ENCODE data around the gene APOD.
"Not testable (repeated sequence)": the region's sequence is repeated elsewhere in the genome, so short reads cannot be mapped to it uniquely, and the experiment has no call there.

Gene APOD

GRCh38 chr3:195624171-195624570 is 40.4 kb upstream of the APOD start:
- H3K9me3 ChIP-seq (ENCODE audit: control insufficient read depth, insufficient read depth, low read length); H3K27me3 ChIP-seq (ENCODE audit: control insufficient read depth, insufficient read depth, low read length); H3K4me3 ChIP-seq (ENCODE audit: low read depth, low read length); H3K36me3 ChIP-seq (ENCODE audit: control insufficient read depth, insufficient read depth, low read length); H3K4me1 ChIP-seq (ENCODE audit: control insufficient read depth, insufficient read depth, low read length); H3K9ac ChIP-seq (ENCODE audit: low read depth, low read length): not testable (repeated sequence)

- H3K36me3 ChIP-seq (ENCODE audit: control insufficient read depth, insufficient read depth, low read length); H3K27me3 ChIP-seq (ENCODE audit: control insufficient read depth, insufficient read depth, low read length); H3K9me3 ChIP-seq (ENCODE audit: control insufficient read depth, insufficient read depth, low read length); H3K4me3 ChIP-seq (ENCODE audit: low read depth, low read length); H3K4me1 ChIP-seq (ENCODE audit: control insufficient read depth, insufficient read depth, low read length); H3K9ac ChIP-seq (ENCODE audit: low read depth, low read length): not testable (repeated sequence)
Measured at GRCh38 chr3:195623217-195623965, 39.7 kb upstream of the APOD start.

DNA sequence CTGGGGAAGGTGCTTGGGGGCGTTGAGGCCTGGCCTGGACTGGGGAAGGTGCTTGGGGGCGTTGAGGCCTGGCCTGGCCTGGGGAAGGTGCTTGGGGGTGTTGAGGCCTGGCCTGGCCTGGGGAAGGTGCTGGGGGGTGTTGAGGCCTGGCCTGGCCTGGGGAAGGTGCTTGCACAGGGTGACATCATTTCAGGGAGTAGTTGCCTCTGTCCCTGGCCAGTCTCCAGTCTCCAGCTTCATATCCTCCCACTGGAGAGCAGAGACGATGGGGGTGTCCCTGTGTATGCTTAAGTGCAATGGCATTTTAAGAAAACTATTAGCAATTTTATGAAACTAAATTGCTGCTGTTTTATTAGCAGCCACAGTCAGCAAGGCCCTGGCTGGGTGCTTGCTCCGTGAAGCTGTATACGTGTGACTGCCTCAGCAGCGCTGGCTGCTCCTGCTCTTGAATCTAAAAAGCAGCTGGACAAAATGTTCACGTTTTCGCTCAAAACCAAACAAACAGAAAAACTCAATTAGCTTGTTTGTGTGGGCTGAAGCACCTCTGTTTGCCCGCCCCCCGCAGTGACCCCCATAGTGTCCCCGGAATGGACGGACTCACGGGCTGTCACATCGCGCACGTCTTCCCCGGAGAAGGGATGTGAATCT is 38.9 kb upstream of the APOD start:
- not testable (repeated sequence) for H3K27me3 ChIP-seq (ENCODE audit: control insufficient read depth, insufficient read depth, low read length); H3K4me3 ChIP-seq (ENCODE audit: low read depth, low read length); H3K36me3 ChIP-seq (ENCODE audit: control insufficient read depth, insufficient read depth, low read length); H3K4me1 ChIP-seq (ENCODE audit: control insufficient read depth, insufficient read depth, low read length); H3K9me3 ChIP-seq (ENCODE audit: control insufficient read depth, insufficient read depth, low read length); H3K9ac ChIP-seq (ENCODE audit: low read depth, low read length)

DNA sequence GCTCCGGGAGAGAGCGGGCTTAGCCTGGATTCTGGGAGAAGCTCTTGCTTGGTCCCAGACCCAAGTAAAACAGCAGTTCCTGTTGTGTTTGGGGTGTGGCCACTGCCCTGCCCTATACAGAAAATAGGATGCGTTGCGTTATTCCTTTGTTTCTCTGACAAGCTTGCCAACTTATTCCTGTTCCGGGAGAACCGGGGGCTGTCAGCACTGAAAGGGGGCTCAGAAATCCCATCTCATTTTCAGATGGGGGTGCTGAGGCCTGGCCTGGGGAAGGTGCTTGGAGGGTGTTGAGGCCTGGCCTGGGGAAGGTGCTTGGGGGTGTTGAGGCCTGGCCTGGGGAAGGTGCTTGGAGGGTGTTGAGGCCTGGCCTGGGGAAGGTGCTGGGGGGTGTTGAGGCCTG is 38.3 kb upstream of the APOD start:
- not testable (repeated sequence) for H3K36me3 ChIP-seq (ENCODE audit: control insufficient read depth, insufficient read depth, low read length); H3K4me3 ChIP-seq (ENCODE audit: low read depth, low read length); H3K27me3 ChIP-seq (ENCODE audit: control insufficient read depth, insufficient read depth, low read length); H3K9me3 ChIP-seq (ENCODE audit: control insufficient read depth, insufficient read depth, low read length); H3K4me1 ChIP-seq (ENCODE audit: control insufficient read depth, insufficient read depth, low read length); H3K9ac ChIP-seq (ENCODE audit: low read depth, low read length)

DNA sequence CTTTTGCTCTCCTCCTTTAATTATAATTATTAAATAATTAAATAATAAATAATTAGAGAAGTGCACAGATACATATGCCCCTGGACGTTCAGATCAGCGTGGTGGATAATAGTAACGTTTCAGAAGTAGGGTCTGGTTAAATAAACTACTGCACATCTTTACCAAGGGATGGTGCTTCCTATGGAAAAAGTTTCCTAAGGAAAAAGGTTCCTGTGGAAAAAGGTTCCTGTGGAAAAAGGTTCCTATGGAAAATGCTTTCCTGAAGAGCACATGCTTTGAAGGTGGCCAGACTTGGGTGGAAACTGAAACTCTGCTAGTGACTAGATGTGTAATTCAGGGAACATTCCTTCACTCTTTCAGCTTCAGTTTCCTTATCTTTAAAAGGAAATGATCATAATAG is 37.4 kb upstream of the APOD start:
- not testable (repeated sequence) for H3K9me3 ChIP-seq (ENCODE audit: control insufficient read depth, insufficient read depth, low read length); H3K4me3 ChIP-seq (ENCODE audit: low read depth, low read length); H3K27me3 ChIP-seq (ENCODE audit: control insufficient read depth, insufficient read depth, low read length); H3K4me1 ChIP-seq (ENCODE audit: control insufficient read depth, insufficient read depth, low read length); H3K9ac ChIP-seq (ENCODE audit: low read depth, low read length); H3K36me3 ChIP-seq (ENCODE audit: control insufficient read depth, insufficient read depth, low read length)

- H3K27me3 ChIP-seq (ENCODE audit: control insufficient read depth, insufficient read depth, low read length); H3K36me3 ChIP-seq (ENCODE audit: control insufficient read depth, insufficient read depth, low read length); H3K4me3 ChIP-seq (ENCODE audit: low read depth, low read length); H3K4me1 ChIP-seq (ENCODE audit: control insufficient read depth, insufficient read depth, low read length); H3K9ac ChIP-seq (ENCODE audit: low read depth, low read length); H3K9me3 ChIP-seq (ENCODE audit: control insufficient read depth, insufficient read depth, low read length): not testable (repeated sequence)
Measured at GRCh38 chr3:195620476-195620875, 36.7 kb upstream of the APOD start.

GRCh38 chr3:195619591-195620369 is 36.0 kb upstream of the APOD start:
- not testable (repeated sequence) for H3K36me3 ChIP-seq (ENCODE audit: control insufficient read depth, insufficient read depth, low read length); H3K9me3 ChIP-seq (ENCODE audit: control insufficient read depth, insufficient read depth, low read length)

DNA sequence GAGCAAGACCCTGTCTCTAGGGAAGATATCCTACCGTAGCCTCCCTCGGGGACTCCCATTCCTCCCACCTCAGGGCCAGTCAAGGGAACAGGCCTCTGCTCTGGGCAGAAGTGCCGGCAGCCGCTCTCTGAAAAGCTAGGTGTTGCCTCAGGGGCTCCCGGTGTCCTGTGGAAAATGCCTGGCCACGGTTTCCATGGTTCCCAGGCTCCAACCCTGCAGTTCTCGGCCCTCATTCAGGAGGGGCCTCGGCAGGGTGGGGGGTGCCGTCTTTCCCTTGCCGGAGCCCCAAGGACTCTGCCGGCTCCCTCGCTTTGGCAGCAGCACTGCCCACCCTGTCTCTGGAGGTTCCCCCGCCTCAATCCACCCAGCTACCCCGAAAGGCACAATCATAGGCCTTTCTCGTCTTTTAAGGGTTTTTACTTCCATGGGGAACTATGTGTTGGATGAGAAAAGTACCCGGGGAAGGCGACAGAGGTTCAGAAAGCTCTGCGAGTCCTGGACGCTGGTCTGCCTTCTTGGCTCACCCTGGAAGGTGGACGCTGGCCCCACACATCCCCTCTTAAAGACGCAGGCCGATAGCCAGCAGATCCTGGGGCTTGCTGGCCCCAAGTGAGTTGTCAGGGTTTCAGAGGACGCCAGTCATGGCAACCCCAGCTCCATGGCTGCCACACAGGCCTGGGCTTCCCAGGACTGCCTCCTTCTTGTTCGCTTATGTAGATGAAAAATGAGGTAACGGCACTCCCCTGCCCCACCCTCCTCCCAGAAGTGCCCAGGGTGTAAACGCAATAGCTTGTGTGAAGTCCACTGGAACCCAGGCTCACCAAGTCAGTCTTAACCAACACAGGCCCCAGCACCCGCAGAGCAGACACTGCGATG is 34.3 kb upstream of the APOD start:
- H3K4me3 ChIP-seq (ENCODE audit: low read depth, low read length); H3K9ac ChIP-seq (ENCODE audit: low read depth, low read length); H3K4me1 ChIP-seq (ENCODE audit: control insufficient read depth, insufficient read depth, low read length); H3K9me3 ChIP-seq (ENCODE audit: control insufficient read depth, insufficient read depth, low read length); H3K36me3 ChIP-seq (ENCODE audit: control insufficient read depth, insufficient read depth, low read length); H3K27me3 ChIP-seq (ENCODE audit: control insufficient read depth, insufficient read depth, low read length): not testable (repeated sequence)

More at GRCh38 chr3:195619591-195620369, 36.0 kb upstream of the APOD start:
- H3K9ac ChIP-seq (ENCODE audit: low read depth, low read length); H3K27me3 ChIP-seq (ENCODE audit: control insufficient read depth, insufficient read depth, low read length); H3K4me3 ChIP-seq (ENCODE audit: low read depth, low read length); H3K4me1 ChIP-seq (ENCODE audit: control insufficient read depth, insufficient read depth, low read length): not testable (repeated sequence)

DNA sequence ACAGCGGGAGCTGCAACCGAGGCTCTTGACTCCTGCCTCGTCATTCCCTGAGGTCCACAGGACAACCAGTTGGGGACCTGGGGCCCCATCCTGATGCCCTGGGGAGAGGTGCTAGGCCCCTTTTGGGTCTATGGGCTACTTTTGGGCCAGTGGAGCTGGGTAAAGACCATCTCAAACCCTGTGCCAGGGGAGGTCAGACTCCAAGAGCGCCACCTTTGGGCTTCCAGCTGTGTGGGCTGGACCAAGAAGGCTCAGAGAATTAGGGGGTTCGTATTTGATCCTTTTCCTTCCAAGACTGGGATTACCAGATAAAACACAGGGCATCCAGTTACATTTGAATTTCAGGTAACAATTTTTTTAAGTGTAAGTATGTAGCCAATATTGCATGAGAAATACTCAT is 33.4 kb upstream of the APOD start:
- not testable (repeated sequence) for H3K9ac ChIP-seq (ENCODE audit: low read depth, low read length); H3K4me1 ChIP-seq (ENCODE audit: control insufficient read depth, insufficient read depth, low read length); H3K36me3 ChIP-seq (ENCODE audit: control insufficient read depth, insufficient read depth, low read length); H3K9me3 ChIP-seq (ENCODE audit: control insufficient read depth, insufficient read depth, low read length); H3K27me3 ChIP-seq (ENCODE audit: control insufficient read depth, insufficient read depth, low read length); H3K4me3 ChIP-seq (ENCODE audit: low read depth, low read length)

DNA sequence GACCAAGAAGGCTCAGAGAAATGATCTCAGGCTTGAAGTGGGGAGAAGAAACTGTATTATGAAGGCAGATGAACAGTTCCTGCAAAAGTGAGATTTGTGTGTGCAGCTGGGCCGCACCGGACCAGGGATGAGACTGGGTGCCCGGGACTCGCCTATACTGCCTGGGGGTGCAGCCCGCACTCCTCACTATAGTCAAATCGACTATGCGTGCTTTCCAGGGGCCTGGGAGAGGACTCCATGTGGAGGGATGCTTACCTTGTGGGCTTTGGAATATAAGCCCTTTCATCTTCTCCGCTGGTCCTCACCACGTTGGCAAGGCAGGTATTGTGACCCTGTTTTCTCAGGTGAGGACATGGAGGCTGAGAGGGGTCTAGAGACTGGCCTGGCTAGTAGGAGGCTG is 32.9 kb upstream of the APOD start:
- no peaks in the 10 kb centered on the region for H3K4me1 ChIP-seq (ENCODE audit: control insufficient read depth, insufficient read depth, low read length)
- no peaks in the 10 kb centered on the region for H3K27me3 ChIP-seq (ENCODE audit: control insufficient read depth, insufficient read depth, low read length)
- no peak overlapping the region for H3K9ac ChIP-seq (ENCODE audit: low read depth, low read length)
- no peaks in the 10 kb centered on the region for H3K9me3 ChIP-seq (ENCODE audit: control insufficient read depth, insufficient read depth, low read length)
- no peaks in the 10 kb centered on the region for H3K36me3 ChIP-seq (ENCODE audit: control insufficient read depth, insufficient read depth, low read length)
- H3K4me3 ChIP-seq (ENCODE audit: low read depth, low read length), result no peak overlapping the region

- not testable (repeated sequence) for H3K9ac ChIP-seq (ENCODE audit: low read depth, low read length); H3K4me1 ChIP-seq (ENCODE audit: control insufficient read depth, insufficient read depth, low read length); H3K27me3 ChIP-seq (ENCODE audit: control insufficient read depth, insufficient read depth, low read length); H3K9me3 ChIP-seq (ENCODE audit: control insufficient read depth, insufficient read depth, low read length); H3K4me3 ChIP-seq (ENCODE audit: low read depth, low read length); H3K36me3 ChIP-seq (ENCODE audit: control insufficient read depth, insufficient read depth, low read length)
Measured at GRCh38 chr3:195615952-195616537, 32.3 kb upstream of the APOD start.
